GM18520 (cell line): ENCODE results near the gene DKC1.
"Not testable (repeated sequence)": the region's sequence is repeated elsewhere in the genome, so short reads cannot be mapped to it uniquely, and the experiment has no call there.

ENCODE experiments used
- ATAC-seq: cut with Tn5 transposase; IDR thresholded peaks from one replicate; pipeline ENCODE4 v1.9.1; 2021; ENCODE audit not compliant: unreplicated experiment

The DKC1 gene

GRCh38 chrX:154785716-154786115, 23.1 kb downstream of the DKC1 start:
- ATAC-seq = no peak

DNA sequence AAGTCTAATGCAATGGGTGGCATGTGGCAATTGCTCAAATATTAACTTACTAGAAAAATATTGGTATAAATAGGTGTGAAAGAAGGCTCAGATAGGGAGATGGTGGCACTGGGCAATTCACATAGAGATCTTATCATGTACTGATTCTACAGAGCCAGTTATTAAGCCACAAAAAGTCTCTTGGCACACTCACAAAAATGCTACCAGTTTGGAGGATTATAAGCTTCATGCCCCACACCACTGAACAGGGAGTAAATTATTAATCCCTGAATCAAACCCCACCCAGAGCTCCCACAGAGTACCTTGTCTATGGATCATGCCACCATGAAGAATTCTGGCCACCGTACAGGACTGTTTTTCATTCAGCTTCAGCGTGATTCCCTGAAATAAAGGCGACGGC, 28.8 kb downstream of the DKC1 start:
- ATAC-seq = no peak

GRCh38 chrX:154791939-154792338, 29.3 kb downstream of the DKC1 start:
- no peak for ATAC-seq

- ATAC-seq = no peak
Measured at GRCh38 chrX:154793084-154793795, 30.6 kb downstream of the DKC1 start.

DNA sequence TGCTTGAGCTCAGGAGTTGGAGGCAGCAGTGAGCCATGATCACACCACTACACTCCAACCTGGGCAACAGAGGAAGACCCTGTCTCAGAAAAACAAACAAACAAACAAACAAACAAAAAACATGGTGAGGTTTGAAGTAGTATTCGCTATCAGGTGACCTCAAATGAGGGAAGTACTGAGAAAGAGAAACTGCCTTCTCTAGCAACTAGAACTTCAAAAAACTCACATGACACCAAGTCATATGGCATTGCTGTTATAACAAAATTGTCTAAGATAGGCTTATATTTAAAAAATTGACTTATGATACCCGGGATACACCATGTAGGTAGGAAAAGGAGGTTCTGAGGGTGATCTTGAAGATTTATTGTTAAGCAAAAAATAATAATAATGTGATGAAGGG, 32.4 kb downstream of the DKC1 start:
- no peak for ATAC-seq

DNA sequence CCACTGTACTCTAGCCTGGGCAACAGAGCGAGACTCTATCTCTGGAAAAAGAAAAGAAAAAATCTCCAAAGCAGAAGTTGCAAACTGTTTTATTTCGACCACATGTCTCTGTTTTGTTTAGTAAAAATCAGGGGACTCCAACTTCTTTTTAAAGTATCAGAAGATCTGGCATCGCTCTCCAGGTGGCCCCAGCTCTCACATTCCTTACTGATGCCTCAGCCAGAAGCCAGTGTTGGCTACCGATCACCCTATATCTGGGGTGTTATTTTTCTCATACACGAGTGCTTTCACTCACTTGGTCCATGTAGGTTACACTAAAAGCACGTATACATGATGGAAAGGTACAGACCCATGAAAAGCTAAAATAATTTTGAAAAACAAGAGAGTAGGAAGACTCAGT, 34.3 kb downstream of the DKC1 start:
- no peak for ATAC-seq

DNA sequence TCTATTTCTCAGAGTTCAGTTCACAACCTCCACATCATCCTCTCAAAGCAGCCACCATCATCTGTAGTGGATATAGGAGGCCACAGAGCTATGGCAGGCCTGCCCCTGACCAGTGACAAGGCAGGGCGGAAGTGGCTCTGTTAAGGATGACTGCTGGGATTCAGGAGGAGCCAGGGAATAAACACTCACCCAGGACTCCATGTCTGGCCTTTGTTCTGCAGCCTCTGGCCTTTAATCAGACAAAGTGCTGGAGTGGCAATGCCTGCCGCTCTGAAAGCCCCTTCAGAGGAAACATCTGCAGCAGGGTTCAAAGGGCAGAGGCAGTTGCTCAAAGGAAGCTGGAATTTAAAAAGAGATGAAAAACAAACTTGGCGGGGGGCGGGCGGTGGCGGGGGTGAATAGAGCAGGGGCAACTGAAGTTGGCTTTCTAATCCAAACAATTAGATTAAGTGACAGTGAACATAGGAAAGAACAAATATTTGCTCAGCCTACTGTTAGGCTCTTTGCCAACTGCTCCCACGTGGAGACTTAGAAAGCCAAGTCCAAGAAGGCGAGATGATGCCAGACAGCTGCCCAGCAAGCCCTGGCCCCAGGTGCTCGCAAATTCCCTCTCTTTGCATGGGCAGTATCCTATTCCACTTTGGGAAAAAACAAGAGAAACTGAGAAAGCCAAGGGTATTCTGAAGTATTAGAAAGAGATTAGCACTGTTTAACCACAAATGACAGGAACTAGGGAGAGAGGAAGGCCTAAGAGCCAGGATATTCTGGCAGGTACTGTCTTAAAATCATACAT, 37.1 kb downstream of the DKC1 start:
- no peak for ATAC-seq

DNA sequence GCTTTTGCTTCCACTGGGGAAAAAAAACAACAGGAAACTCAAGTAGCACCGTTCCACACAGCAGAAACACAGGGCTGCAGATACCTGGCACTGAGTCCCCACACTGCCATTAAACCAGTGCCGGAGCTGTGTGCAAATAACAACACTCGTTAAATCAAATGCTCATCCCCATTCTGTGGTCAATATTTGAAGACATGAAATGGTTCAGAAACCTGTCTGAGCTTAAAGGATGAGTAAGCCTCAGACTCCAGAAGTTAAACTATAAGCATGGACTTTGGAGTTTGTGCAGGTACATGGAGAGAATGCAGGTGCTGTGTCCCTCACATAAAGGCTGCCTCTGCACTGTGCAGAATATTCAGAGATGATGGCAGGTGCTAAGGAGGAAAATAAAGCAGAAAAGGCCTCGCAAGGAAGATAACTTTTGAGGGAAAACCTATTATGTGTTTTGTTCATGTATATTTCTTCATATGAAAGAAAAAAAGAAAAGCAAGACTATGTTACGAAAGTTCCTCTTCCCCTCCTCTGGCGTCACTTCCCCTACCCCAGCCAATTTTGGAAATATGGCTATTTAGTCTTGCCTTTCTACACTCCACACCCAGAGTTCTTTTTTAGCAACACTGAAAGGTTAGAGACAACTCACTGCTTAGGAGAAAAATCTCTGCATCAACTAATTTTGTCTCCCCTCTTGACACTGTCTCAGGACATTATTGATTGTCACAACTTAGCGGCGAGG, 38.0 kb downstream of the DKC1 start:
- ATAC-seq = no peak

GRCh38 chrX:154802947-154803346, 40.3 kb downstream of the DKC1 start:
- no peak for ATAC-seq

DNA sequence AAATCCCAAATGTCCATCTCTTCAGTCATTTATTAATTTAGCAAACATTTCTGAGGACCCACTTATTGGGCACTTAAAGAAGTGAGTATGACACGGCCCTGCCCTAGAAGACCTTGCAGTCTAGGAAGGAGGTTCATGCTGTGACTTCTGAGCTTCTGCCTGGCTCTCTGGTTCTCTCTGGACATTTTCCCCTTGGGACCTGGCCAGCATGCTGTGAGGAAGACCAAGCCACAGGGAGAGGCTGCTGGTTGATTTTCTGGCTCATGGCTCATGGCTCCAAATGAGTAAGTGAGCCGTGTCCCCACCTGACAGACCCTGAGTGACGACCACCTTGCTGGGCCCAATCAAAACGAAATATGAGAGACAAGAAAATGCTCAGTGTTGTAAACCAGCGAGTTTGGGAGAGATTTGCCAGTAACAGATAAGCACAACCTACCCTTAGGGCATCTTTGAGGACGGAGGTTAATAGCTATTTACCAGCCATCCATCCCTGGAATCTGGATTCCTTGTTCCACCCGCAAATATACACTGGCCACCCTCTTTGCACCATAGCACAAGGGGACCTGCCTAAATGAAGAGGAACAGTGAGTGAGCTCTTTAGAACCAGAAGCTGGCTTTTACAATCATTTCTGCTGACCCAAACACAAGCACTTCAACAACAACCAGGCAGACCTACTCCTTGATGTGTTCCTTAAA, 41.7 kb downstream of the DKC1 start:
- ATAC-seq = no peak

DNA sequence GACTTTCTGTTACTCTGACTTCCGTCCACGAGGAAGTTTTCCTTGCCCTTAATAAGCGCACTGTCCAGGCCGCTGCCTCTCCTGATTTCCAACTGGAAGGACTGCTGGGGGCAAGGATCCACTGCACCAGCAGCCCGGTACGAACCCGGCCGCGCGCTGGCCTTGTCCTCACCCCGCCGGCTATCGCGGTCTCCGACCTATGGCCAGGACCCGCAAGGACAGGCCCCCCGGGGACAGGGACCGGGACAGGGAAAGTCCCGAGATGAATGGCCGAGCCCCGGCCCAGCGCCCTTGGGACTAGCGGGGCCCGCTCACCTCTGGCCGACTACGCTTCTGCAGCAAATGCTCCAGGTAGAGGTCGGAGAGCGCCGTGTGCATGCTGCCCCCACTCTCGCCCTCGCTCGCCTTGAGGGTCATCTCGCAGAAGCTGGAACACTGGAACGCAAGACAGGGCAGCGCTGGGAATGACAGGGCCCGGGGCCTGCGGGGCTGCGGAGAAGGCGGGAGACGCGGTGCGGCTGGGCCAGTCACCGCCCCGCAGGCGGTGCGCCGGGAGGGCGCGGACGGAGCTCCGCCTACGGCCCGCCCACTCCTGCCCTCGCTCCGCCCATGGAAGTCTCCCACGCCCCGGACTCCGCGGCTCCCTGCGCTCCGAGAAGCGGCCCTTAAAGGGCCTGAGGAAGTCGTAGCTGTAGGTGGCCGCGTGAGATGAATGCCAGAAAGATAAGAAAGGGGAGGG, 42.5 kb downstream of the DKC1 start, which contains the start of gene MPP1:
MPP1 (minus strand) TSS at position 529 of the 739 bp plus-strand sequence; CDS start at position 417, 112 bp downstream.
- peak; percentile 77 for ATAC-seq

DNA sequence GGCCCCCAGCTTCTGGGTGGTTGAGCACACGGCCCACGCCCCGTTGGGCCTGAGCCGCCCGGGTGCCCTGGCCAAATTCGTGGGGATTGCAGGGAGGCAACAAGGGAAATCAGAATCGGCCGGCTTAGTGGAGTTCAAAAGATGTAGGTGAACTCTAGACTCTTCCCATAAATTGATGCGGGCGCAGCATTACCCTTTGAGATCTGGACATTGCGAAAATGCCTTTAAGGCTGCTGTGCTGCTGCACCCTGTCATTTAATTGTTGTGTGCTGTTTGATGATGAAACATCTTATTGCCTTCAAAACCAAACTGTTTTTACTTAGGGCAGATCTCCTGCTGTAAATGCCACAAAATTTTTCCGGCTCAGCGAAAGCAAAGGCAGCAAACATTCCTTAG, 43.0 kb downstream of the DKC1 start:
- no peak for ATAC-seq

GRCh38 chrX:154806837-154807501, 44.3 kb downstream of the DKC1 start:
- no peak for ATAC-seq

DNA sequence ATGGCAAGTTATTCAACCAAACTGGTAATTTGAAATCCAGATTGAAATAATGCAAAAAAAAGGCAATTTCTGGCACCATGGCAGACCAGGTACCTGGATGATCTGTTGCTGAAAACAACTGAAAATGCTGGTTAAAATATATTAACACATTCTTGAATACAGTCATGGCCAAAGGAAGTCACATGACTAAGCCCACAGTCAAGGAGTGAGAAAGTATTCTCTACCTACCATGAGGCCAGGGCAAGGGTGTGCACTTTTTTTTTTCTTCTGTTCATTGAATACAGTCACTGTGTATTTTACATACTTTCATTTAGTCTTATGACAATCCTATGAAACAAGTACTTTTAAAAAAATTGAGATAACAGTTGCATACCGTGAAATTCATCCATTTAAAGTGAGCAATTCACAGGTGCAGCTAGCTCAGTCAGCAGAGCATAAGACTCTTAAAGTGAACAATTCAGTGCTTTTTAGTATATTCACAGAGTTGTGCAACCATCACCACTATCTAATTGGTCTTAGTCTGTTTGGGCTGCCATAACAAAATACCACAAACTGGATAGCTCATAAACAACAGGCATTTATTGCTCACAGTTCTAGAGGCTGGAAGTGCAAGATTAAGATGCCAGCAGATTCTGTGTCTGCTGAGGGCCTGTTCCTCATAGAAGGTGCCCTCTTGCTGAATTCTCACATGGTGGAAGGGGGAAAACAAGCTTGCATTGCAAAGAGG, 47.4 kb downstream of the DKC1 start:
- no peak for ATAC-seq

DNA sequence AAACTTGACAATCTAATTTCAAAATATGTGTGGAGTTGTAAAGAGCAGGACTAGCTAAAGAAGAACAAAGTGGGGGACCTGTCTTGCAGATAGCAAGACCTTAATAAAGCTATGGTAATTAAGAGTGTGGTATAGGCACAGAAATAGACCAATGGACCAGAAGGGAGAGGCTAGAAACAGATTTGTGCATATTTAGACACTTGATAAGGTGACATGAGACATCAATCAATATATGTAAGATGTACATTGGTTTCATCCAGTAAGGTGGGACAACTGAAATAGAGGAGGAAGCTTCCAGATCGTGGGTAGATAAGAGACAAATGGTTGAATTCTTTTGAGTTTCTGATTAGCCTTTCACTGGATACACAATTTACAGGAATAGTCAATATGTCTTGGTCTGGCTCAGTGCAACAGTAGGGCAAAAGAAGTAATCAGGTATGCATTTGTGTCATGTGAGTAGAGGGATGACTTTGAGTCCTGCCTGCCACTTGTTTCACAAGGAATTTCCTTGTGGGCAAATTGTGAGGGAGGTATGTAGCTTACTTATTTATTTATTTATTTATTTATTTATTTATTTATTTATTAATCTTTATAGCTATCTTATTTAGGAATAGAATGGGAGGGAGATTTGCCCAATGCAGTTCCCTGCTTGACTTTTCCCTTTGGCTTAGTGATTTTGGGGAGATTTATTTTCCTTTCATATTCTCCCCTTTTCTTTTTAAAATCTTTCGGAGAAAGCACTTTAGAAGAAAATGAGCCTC, 49.9 kb downstream of the DKC1 start:
- no peak for ATAC-seq

DNA sequence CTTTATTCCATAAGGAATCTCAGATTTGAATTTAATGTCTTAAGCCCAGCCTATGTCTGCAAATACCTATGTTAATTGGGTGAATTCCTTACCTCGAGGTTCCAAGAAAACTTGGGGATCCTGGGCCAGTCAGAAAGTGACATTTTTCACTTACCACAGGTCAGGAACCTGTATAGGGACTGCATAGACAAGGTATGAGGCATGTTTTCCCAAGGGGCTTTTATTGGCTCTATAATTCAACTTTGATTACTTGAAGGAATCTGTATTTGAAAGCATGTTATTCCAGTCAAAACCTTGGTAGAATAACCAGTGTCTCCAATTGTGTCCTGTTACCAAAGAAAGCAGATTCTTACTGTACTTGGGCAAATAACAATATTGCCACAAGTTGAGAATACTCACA, 51.1 kb downstream of the DKC1 start:
- ATAC-seq = no peak

DNA sequence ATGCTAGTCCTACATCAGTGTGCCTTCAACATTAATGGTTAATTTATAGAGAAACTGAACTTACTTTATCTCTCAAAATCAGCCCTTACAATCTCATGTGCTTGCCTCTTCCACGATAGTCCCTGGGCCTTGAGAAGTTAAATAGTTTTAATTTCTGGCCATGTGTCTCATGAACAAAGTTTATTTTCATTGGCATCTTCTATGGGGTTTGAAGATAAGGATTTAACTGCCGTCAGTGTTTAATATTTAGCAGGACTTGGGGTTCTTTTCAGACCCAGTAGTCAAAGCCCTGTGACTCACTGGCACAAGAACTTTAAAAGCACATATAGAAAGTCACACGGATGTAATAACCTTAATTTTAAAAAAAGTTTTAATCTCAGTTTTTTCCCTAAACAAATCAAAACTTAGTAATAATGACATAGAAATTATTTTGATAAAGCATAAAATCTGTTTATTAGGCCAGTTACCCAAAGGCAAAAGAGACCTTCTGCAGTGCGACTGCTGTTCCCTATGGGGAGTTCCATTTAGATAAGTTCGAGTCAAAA, 52.7 kb downstream of the DKC1 start:
- ATAC-seq = no peak

- ATAC-seq = not testable (repeated sequence)
Measured at GRCh38 chrX:154816326-154816898, 53.7 kb downstream of the DKC1 start.
